SU-DHL-6 (cell line): ENCODE results near the gene CTSK.

ENCODE experiments used
- CTCF ChIP-seq: fragments of 200-600 bp; sonication (generic); IDR thresholded peaks from one replicate; pipeline ENCODE4 v1.5.1; 2017; ENCODE audit warnings: antibody characterized with exemption, mild to moderate bottlenecking, low read length, moderate library complexity; ENCODE audit not compliant: insufficient read depth, poor library complexity, severe bottlenecking
- EZH2phosphoT487 ChIP-seq: fragments of 200-600 bp; sonication (generic), shearing (Covaris generic); conservative IDR thresholded peaks from 2 replicates; pipeline ENCODE4 v1.6.1; 2018; ENCODE audit warnings: mild to moderate bottlenecking, antibody characterized with exemption, low read length, moderate library complexity, mixed read lengths

- TF ChIP-seq CTCF (no peak), EZH2phosphoT487 (no peak)
Observed at GRCh38 chr1:150751443-150751842, 56.6 kb downstream of the CTSK start.
